Heart left ventricle (tissue), 16 donors: ENCODE measurements around the gene EBF4. TPM values are rescaled to one million over a fixed set of nuclear protein-coding genes. Genes with fewer than 3 reads are reported as not detected.
A peak's percentile ranks its signal among the peaks of the same experiment; 100 is the strongest.
"Not testable (repeated sequence)": the region's sequence is repeated elsewhere in the genome, so short reads cannot be mapped to it uniquely, and the experiment has no call there.

Experiments used
- ATAC-seq, 4 donors: fragments of 200-7000 bp; cut with Tn5 transposase; one replicate each; pipeline ENCODE4 v1.9.1; 2020 to 2022; ENCODE audit warnings: moderate library complexity in 4 of 4, mild to moderate bottlenecking in 3 of 4, moderate number of reproducible peaks in 1 of 4
- DNase-seq, 5 donors: peaks; one replicate each; pipeline ENCODE4 v3.0.0-alpha.2; 2020
- H3K27ac ChIP-seq, 12 donors: fragments of 200-600 bp; sonication (generic) in 4 of 12; one replicate each; pipeline versions ENCODE4 v1.5.0 to v1.8.0; 2016 to 2022; ENCODE audit warnings: mild to moderate bottlenecking in 2 of 12
- H3K27me3 ChIP-seq, 9 donors: fragments of 200-600 bp; sonication (generic) in 2 of 9; one replicate each; pipeline versions ENCODE4 v1.5.1 to v1.8.0; 2016 to 2022; ENCODE audit warnings: mild to moderate bottlenecking in 3 of 9
- H3K36me3 ChIP-seq, 9 donors: fragments of 200-600 bp; sonication (generic) in 2 of 9; one replicate each; pipeline versions ENCODE4 v1.5.0 to v1.8.0; 2018 to 2022; ENCODE audit warnings: mild to moderate bottlenecking in 2 of 9
- H3K4me1 ChIP-seq, 12 donors: fragments of 200-600 bp; sonication (generic) in 4 of 12; one replicate each; pipeline versions ENCODE4 v1.5.0 to v1.8.0; 2016 to 2022; ENCODE audit warnings: mild to moderate bottlenecking in 3 of 12
- H3K4me3 ChIP-seq, 12 donors: fragments of 200-600 bp; sonication (generic) in 4 of 12; one replicate each; pipeline versions ENCODE4 v1.5.0 to v1.8.0; 2017 to 2022; ENCODE audit warnings: mild to moderate bottlenecking in 9 of 12, moderate library complexity in 4 of 12
- H3K9me3 ChIP-seq, 12 donors: fragments of 200-600 bp; sonication (generic) in 4 of 12; one replicate each; pipeline versions ENCODE4 v1.5.0 to v1.8.0; 2016 to 2022; ENCODE audit warnings: mild to moderate bottlenecking in 1 of 12
- CTCF ChIP-seq, 12 donors: fragments of 200-600 bp; sonication (generic) in 4 of 12; IDR thresholded peaks; one replicate each; pipeline versions ENCODE4 v1.5.0 to v1.8.0; 2018 to 2022; ENCODE audit warnings: antibody characterized with exemption in 12 of 12, mild to moderate bottlenecking in 5 of 12
- POLR2A ChIP-seq, 2 donors: fragments of 450-650 bp; IDR thresholded peaks; one replicate each; pipeline ENCODE4 v1.6.1; 2017; ENCODE audit warnings: antibody characterized with exemption in 2 of 2, mild to moderate bottlenecking in 2 of 2, moderate library complexity in 2 of 2
- WGBS, 4 donors: extraction: QIAGEN DNeasy Blood & Tissue Kit in 2 of 4; methylation state at CpG; one replicate each; pipeline versions ENCODE4 v1.1.5 to v1.1.7; 2013 to 2018; 5-methylcytosine and 5-hydroxymethylcytosine counted together
- intact Hi-C, 10 donors: fragments of 100-400 bp; cut with DNase I; formaldehyde crosslinking; loops; one replicate each; pipeline versions ENCODE4 v1.11.1 to v1.14.2; 2022
- polyA plus RNA-seq, 2 donors: library from polyadenylated mRNA; stranded (reverse); fragments of 200-250 nt; gene quantifications; one replicate each; pipeline ENCODE4 v1.2.3, GENCODE V29; 2013
- total RNA-seq, 9 donors: library from RNA; depleted of rRNA in 2 of 9; stranded (reverse); fragments of >200 nt in 2 of 9; fragmentation: NEBNext Ultra II Directional in 3 of 9; extraction: Animal tissue kit (Norgen Biotek cat#: 25700) in 3 of 9; gene quantifications; one replicate each; pipeline versions ENCODE4 v1.1.0 to v1.2.4, GENCODE V29; 2016 to 2023
- donor health status: ischemic (EF 13 %, LVEDD 7.1; RV severe dilation, severe dysfunction).
- donor health status: healthy with polysubstance abuse.
- donor health status: DM: no; HTN: yes; CAD: no.
- donor health status: DM: no; HTN: no; CAD: no.
- donor health status: ischemic (EF 25% LVEDD 6.9; RV normal size, moderate dysfunction).
- donor health status: ischemic (EF 25% LVEDD 5.7; RV mildly dilated, moderate dysfunction).
- donor health status: healthy.
- donor health status: DM: yes; HTN: yes; CAD: no.
- donor health status: ischemic (EF 35%, LVEDD 5.7; RV mildly dilated, moderate dysfunction).
- donor health status: nonischemic (EF 11% LVEDD 7.7; RV severe dilation, severe dysfunction).
- donor health status: DM: yes; HTN: yes; CAD: no.
- donor health status: PGD.
- donor health status: ischemic (EF 29% LVEDD 5.4; RV normal size, mild dysfunction).
- donor health status: nonischemic (EF 23%, LVEDD 6.1; RV moderate dilation, normal function).

The EBF4 gene
- total and polyA plus RNA-seq, 11 donors = 2.5 to 6.4 (median 3.8) TPM

GRCh38 chr20:2680046-2680445, 12.5 kb upstream of the EBF4 start:
- TF ChIP-seq POLR2A (IDR thresholded peaks at IDR 0.05) = no peak
- no peak for TF ChIP-seq CTCF (IDR thresholded peaks at IDR 0.05)
- ATAC-seq (no peak), DNase-seq (no peak)
- 78 to 87% (median 81%) methylated on average over 4 of the region's 4 CpGs for WGBS, 4 donors
- Histone ChIP-seq H3K27ac (no peak overlapping the region), H3K27me3 (peaks cover 0 to 5% (median 0%) of the 10 kb centered on the region in 9 donors), H3K4me1 (no peaks in the 10 kb centered on the region), H3K4me3 (no peak overlapping the region), H3K9me3 (no peaks in the 10 kb centered on the region), H3K36me3 (no peaks in the 10 kb centered on the region)
- intact Hi-C loops = loop anchor here in 1 of 10 donors (10.0 kb wide), 1 partner anchor 65 kb away; no protein-coding TSS in a partner anchor

- H3K27ac ChIP-seq, H3K4me1 ChIP-seq, H3K9me3 ChIP-seq, H3K27me3 ChIP-seq, H3K4me3 ChIP-seq, ATAC-seq, H3K36me3 ChIP-seq, DNase-seq: not testable (repeated sequence)
- 80 to 94% (median 89%) methylated on average over 3 of the region's 3 CpGs for WGBS, 4 donors
- intact Hi-C loops = loop anchor here in 1 of 10 donors (10.0 kb wide), 1 partner anchor 63 kb away; no protein-coding TSS in a partner anchor
These were observed 10.5 kb upstream of the EBF4 start for GRCh38 chr20:2682040-2682439.

DNA sequence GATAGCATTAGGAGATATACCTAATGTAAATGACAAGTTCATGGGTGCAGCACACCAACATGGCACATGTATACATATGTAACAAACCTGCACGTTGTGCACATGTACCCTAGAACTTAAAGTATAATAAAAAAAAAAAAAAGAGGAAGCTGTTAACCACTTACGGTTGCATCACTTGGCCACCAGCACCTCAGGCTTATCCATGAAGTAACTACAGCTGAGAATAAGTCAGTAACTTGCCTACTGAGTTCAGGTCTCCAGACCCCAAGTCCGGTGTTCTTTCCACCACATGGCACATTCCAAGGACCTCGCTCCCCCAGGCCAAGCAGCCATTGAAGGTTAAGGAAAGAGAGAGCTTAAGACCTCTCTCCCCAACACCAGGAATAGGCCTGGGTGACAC, 7.8 kb upstream of the EBF4 start:
- not testable (repeated sequence) for H3K27ac ChIP-seq, DNase-seq, ATAC-seq, H3K36me3 ChIP-seq, H3K4me1 ChIP-seq, H3K4me3 ChIP-seq, H3K9me3 ChIP-seq
- H3K27me3 ChIP-seq = peaks cover 0 to 15% (median 0%) of the 10 kb centered on the region in 9 donors
- intact Hi-C loops = loop anchor here in 2 of 10 donors (5.0 to 10.0 kb wide), 2 partner anchors 60 to 157 kb away; partner anchors contain the start of genes PCED1A (in 1 of the 2) and VPS16 (in 1 of the 2)
- 76 to 90% (median 86%) methylated on average over 4 of the region's 4 CpGs for WGBS, 4 donors

DNA sequence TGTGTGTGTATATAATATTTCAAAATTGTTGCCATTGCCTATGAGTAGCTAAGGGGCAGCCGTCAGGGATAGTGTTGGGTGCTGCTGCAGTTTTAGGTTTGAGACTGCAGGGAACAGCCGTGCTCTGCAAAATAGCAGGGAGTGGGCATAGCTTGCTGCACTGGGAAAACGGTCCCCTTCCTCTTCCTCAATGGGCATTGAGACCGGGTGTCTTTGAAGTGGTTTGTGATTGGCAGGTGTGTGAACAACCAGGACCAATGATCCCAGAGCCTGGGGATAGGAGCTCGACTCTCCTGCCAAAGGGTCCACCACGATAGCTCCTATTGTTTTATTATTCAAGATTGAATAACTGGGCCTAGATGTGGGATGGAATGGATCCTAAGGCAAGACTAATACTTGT, 5.1 kb upstream of the EBF4 start:
- Histone ChIP-seq H3K9me3 (no peaks in the 10 kb centered on the region), H3K27me3 (peaks cover 0 to 16% (median 0%) of the 10 kb centered on the region in 9 donors), H3K4me3 (no peak overlapping the region), H3K36me3 (no peaks in the 10 kb centered on the region), H3K4me1 (peaks cover 0 to 13% (median 4%) of the 10 kb centered on the region in 12 donors), H3K27ac (no peak overlapping the region)
- ATAC-seq (no peak), DNase-seq (no peak)
- TF ChIP-seq POLR2A (IDR thresholded peaks at IDR 0.05) (no peak), CTCF (IDR thresholded peaks at IDR 0.05) (no peak)
- intact Hi-C loops = loop anchor here in 2 of 10 donors (5.0 to 10.0 kb wide), 2 partner anchors 57 to 155 kb away; partner anchors contain the start of genes PCED1A (in 1 of the 2) and VPS16 (in 1 of the 2)
- WGBS, 4 donors = 37 to 52% (median 43%) methylated on average over 6 of the region's 6 CpGs

GRCh38 chr20:2688041-2688591, 4.5 kb upstream of the EBF4 start:
- Histone ChIP-seq H3K27ac (no peak overlapping the region), H3K9me3 (no peaks in the 10 kb centered on the region), H3K27me3 (peaks cover 0 to 16% (median 0%) of the 10 kb centered on the region in 9 donors), H3K36me3 (no peaks in the 10 kb centered on the region), H3K4me1 (peaks cover 0 to 13% (median 4%) of the 10 kb centered on the region in 12 donors), H3K4me3 (no peak overlapping the region)
- TF ChIP-seq POLR2A (IDR thresholded peaks at IDR 0.05) (no peak), CTCF (IDR thresholded peaks at IDR 0.05) (peak; percentile 43 to 77 (median 58))
- intact Hi-C loops = loop anchor here in 3 of 10 donors (2.0 to 10.0 kb wide), 4 partner anchors 55 to 313 kb away; partner anchors contain the start of genes PCED1A (in 1 of the 3) and VPS16 (in 1 of the 3)
- WGBS, 4 donors = 24 to 33% (median 26%) methylated on average over 18 of the region's 18 CpGs
- peak in 3 of 4 donors; percentile 48 to 71 (median 63) for ATAC-seq
- peak in 3 of 5 donors; percentile 34 to 69 (median 40) for DNase-seq
